Mucosa of descending colon (tissue), 3 donors: Measurements from ENCODE around the gene NTM. TPM values are rescaled to one million over a fixed set of nuclear protein-coding genes. Genes with fewer than 3 reads are reported as not detected.

ENCODE experiments used
- ATAC-seq: fragments of 200-7000 bp; cut with Tn5 transposase; one replicate; pipeline ENCODE4 v1.9.1; 2020; ENCODE audit warnings: mild to moderate bottlenecking, moderate library complexity
- DNase-seq, 3 donors: peaks; one replicate each; pipeline ENCODE4 v3.0.0-alpha.2; 2020
- H3K36me3 ChIP-seq: fragments of 200-600 bp; one replicate; pipeline ENCODE4 v1.8.0; 2021; ENCODE audit warnings: low read depth, mild to moderate bottlenecking
- H3K4me1 ChIP-seq: fragments of 200-600 bp; one replicate; pipeline ENCODE4 v1.8.0; 2021; ENCODE audit warnings: low read depth, mild to moderate bottlenecking
- H3K4me3 ChIP-seq: fragments of 200-600 bp; one replicate; pipeline ENCODE4 v1.8.0; 2021; ENCODE audit warnings: mild to moderate bottlenecking
- H3K9me3 ChIP-seq: fragments of 200-600 bp; one replicate; pipeline ENCODE4 v1.8.0; 2021; ENCODE audit warnings: mild to moderate bottlenecking
- intact Hi-C, 2 donors: fragments of 100-400 bp; cut with DNase I in 1 of 2; cut with micrococcal nuclease in 1 of 2; formaldehyde crosslinking; loops; one replicate each; pipeline versions ENCODE4 v1.11.0 to v1.11.1; 2022; cut with DNase I, micrococcal nuclease
- total RNA-seq, 3 donors: library from RNA; stranded (reverse); fragmentation: NEBNext Ultra II Directional in 2 of 3; extraction: Animal tissue kit (Norgen Biotek cat#: 25700) in 2 of 3; gene quantifications; one replicate each; pipeline versions ENCODE4 v1.2.1 to v1.2.4, GENCODE V29; 2021 to 2023
- TF ChIP-seq, protein P1 (sequence below): fragments of 200-600 bp; IDR thresholded peaks from one replicate; pipeline ENCODE4 v1.8.0; 2022; ENCODE audit warnings: antibody characterized with exemption, mild to moderate bottlenecking
- donor health status: DM: no; HTN: no; CAD: no; lungs with moderate emphysema.
- donor health status: DM: no; HTN: no; CAD: no.
- donor health status: DM: no; HTN: yes; CAD: no.

The NTM gene
- total RNA-seq, 3 donors from 2014 or later = 0.64 to 7.7 (median 1.2) TPM

DNA sequence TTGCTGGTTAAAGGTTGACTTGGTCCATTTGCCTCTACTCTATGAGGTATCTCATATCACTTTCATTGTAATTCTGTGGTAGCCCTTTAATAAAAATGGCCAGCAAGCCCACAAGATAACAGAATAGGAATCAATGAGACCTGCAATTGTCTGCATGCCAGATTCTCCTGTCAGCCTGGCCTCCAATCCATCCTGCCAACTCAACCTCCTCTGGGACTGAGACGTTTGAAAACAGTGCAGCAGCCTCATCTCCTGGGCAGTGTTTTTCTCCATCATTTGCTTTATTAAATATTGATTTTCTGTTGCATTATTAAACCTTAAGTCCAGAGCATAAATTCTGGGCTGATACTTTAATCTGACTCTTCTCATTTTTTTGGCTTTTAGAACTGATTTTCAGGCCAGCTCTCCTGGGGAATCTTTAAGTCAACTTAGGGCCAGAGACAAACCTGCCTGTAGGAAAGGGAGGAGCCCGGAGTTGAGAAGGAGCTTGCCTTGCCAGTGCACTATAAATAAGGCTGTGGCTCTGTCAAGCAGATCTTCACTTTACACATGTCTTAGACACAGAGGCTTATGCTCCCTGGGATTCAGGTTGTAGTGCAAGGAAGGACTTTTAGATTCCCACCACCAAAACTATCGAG, 798.0 kb downstream of the NTM start:
- no peak for ATAC-seq
- TF ChIP-seq, protein P1, sequence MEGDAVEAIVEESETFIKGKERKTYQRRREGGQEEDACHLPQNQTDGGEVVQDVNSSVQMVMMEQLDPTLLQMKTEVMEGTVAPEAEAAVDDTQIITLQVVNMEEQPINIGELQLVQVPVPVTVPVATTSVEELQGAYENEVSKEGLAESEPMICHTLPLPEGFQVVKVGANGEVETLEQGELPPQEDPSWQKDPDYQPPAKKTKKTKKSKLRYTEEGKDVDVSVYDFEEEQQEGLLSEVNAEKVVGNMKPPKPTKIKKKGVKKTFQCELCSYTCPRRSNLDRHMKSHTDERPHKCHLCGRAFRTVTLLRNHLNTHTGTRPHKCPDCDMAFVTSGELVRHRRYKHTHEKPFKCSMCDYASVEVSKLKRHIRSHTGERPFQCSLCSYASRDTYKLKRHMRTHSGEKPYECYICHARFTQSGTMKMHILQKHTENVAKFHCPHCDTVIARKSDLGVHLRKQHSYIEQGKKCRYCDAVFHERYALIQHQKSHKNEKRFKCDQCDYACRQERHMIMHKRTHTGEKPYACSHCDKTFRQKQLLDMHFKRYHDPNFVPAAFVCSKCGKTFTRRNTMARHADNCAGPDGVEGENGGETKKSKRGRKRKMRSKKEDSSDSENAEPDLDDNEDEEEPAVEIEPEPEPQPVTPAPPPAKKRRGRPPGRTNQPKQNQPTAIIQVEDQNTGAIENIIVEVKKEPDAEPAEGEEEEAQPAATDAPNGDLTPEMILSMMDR = no peak
- no peaks in the 10 kb centered on the region for H3K4me1 ChIP-seq
- H3K4me3 ChIP-seq = no peak overlapping the region
- peaks cover 5% of the 10 kb centered on the region for H3K9me3 ChIP-seq
- intact Hi-C loops = no loop called here
- no peaks in the 10 kb centered on the region for H3K36me3 ChIP-seq
- no peak for DNase-seq

DNA sequence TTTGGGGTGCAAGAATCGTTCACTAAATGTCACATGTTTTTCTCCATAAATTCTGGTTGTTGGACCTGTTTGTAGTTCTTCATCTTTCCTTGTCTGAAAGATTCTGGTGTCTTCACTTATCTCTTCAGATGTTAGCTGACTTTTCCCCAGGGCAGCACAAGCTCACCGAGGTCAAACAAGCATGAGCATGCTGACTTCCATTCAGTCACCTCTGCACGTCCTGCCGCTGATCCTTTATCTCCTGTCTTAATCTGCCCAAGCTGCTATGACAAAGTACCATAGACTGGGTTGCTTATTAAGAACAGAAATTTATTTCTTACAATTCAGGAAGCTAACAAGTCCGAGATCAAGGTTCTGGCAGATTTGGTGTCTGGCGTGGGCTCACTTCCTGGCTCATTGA, 800.6 kb downstream of the NTM start:
- ATAC-seq = no peak
- TF ChIP-seq, protein P1 = no peak
- Histone ChIP-seq H3K4me3 (no peak overlapping the region), H3K4me1 (no peaks in the 10 kb centered on the region), H3K9me3 (no peaks in the 10 kb centered on the region), H3K36me3 (no peaks in the 10 kb centered on the region)
- no peak for DNase-seq
- intact Hi-C loops = no loop called here

DNA sequence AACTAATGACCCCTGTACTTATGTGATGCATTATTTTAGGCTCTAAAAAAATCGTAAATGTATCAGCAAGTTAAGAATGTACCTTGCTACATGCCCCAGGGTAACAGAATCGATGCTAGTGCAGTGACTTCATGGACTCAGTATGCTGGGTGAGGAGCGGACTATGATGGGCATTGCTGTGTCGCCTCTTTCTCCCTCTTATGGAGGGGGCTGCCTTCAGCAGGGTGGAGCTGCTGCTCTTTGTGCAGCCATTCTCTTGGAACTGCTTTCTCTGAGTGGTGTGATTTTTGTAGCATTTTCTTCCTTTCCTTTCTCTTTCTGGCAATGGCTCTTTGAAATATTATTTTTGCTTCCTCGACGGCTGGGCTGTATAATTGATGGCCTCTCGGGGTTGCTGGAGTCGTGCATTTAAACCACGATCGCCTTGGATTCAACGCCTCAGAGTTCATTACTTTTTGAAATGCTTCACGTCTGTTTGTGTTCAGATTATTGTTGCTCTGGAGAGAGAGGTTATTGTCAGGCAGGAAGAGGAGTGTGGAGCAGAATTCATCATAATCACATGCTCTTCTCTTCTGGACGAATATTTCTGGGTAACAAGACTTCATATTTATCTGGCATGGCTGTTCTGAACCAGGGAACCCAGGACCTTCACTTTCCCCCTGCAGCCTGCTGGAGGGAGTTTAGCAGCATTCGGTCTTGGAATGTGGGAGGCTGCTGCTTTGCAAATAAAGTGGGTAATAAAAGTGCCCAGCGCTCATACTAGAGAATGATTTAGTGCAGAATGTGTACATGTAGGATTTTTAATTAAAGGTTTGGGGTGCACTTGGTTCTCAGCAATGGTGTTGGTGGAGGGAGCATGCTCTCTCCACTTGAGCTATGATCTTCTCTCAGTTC, 804.2 kb downstream of the NTM start:
- no peaks in the 10 kb centered on the region for H3K36me3 ChIP-seq
- intact Hi-C loops = no loop called here
- DNase-seq (no peak), ATAC-seq (no peak)
- H3K9me3 ChIP-seq = peaks cover 2% of the 10 kb centered on the region
- TF ChIP-seq, protein P1 = no peak
- H3K4me1 ChIP-seq = no peaks in the 10 kb centered on the region
- no peak overlapping the region for H3K4me3 ChIP-seq

DNA sequence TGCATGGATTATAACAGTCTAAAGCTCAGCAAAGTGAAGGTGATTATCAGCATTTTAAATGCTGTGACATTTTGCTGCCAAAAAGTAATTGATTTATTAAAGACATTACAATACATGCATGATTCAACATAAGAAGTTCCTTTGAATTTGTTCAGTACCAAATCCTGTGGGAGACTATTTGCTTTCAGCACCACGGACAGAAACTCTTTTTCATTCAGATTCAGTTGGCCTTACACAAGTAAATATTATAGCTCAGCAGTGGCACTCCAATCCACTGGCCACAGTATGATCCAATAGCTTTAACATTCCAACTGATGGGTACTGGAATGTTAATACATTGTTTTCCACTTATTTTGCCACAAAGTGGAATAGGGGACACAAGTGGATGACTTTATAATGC, 806.7 kb downstream of the NTM start:
- intact Hi-C loops = no loop called here
- peaks cover 2% of the 10 kb centered on the region for H3K9me3 ChIP-seq
- H3K4me3 ChIP-seq = no peak overlapping the region
- TF ChIP-seq, protein P1 = no peak
- H3K4me1 ChIP-seq = no peaks in the 10 kb centered on the region
- no peak for ATAC-seq
- no peaks in the 10 kb centered on the region for H3K36me3 ChIP-seq
- DNase-seq = no peak

DNA sequence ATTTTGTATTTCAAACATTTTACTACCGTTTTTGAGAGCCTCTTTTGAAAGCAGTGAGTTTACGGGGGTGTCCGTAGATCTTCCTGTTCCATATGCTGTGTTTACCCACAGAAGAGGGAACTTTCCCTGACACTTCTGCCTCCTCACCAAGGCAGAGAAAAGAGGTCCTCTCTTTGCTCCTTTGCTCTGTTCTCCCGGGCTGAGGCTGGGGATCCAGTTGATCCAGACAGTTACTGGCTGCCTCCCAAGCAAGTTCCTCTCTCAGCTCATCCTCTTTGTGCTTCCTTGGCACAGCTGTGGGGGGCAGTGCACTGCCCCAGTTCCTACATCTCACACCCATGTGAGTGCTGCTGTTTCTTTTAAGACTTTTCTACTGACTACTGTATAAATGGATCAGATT, 813.7 kb downstream of the NTM start:
- intact Hi-C loops = no loop called here
- no peaks in the 10 kb centered on the region for H3K36me3 ChIP-seq
- peaks cover 4% of the 10 kb centered on the region for H3K9me3 ChIP-seq
- H3K4me1 ChIP-seq = no peaks in the 10 kb centered on the region
- DNase-seq = no peak
- TF ChIP-seq, protein P1 = no peak
- H3K4me3 ChIP-seq = no peak overlapping the region
- ATAC-seq = no peak
